Adipose tissue (tissue), 3 donors: ENCODE data around the gene MAML3. TPM values are rescaled to one million over a fixed set of nuclear protein-coding genes. Genes with fewer than 3 reads are reported as not detected.

ENCODE experiments used
- H3K27ac ChIP-seq: one replicate; pipeline ENCODE4 v1.5.1; 2013; ENCODE audit warnings: low read depth, low read length
- WGBS, 3 donors: extraction: QIAGEN DNeasy Blood & Tissue Kit; methylation state at CpG; one replicate each; pipeline ENCODE4 v1.1.7; 2013; 5-methylcytosine and 5-hydroxymethylcytosine counted together
- polyA plus RNA-seq, 3 donors: library from polyadenylated mRNA; stranded (reverse); fragments of 200-250 nt; gene quantifications; one replicate each; pipeline ENCODE4 v1.2.3, GENCODE V29; 2013
- donor health status: healthy with polysubstance abuse.
- donor health status: Bipolar disorder and iron deficiency.
- donor health status: healthy.

Gene MAML3
- polyA plus RNA-seq, 3 donors = 2.8 to 3.2 (median 3.1) TPM

- no peak overlapping the region for H3K27ac ChIP-seq
- WGBS, 3 donors = 11 to 36% (median 34%) methylated on average over 3 of the region's 3 CpGs
These were observed 4.5 kb upstream of the MAML3 start for GRCh38 chr4:140158365-140159030.

- 96 to 97% (median 96%) methylated on average over 2 of the region's 2 CpGs for WGBS, 3 donors
- no peak overlapping the region for H3K27ac ChIP-seq
These were observed 3.4 kb upstream of the MAML3 start for GRCh38 chr4:140157341-140157740.

- WGBS, 3 donors = 50 to 91% (median 52%) methylated on average over 4 of the region's 4 CpGs
- no peak overlapping the region for H3K27ac ChIP-seq
These were observed 2.7 kb upstream of the MAML3 start for GRCh38 chr4:140156529-140157171.

GRCh38 chr4:140154572-140154891 is 548 bp upstream of the MAML3 start:
- 28 to 84% (median 72%) methylated on average over 3 of the region's 3 CpGs for WGBS, 3 donors
- H3K27ac ChIP-seq = no peak overlapping the region

GRCh38 chr4:140153419-140153717 is 616 bp downstream of the MAML3 start:
- 0% methylated on average over 14 of the region's 14 CpGs for WGBS, 3 donors
- H3K27ac ChIP-seq = no peak overlapping the region

- WGBS, 3 donors = 0% methylated on average over 51 to 54 of the region's 54 CpGs
- H3K27ac ChIP-seq = no peak overlapping the region
These were observed 1.1 kb downstream of the MAML3 start for GRCh38 chr4:140152751-140153418.

GRCh38 chr4:140152013-140152703 is 1.8 kb downstream of the MAML3 start:
- H3K27ac ChIP-seq = peak overlapping the region; percentile 75
- 0% methylated on average over 44 to 50 of the region's 50 CpGs for WGBS, 3 donors

- H3K27ac ChIP-seq = peak overlapping the region; percentile 75
- 0 to 1% (median 0%) methylated on average over 6 to 11 of the region's 11 CpGs for WGBS, 3 donors
These were observed 2.3 kb downstream of the MAML3 start for GRCh38 chr4:140151699-140152012.

GRCh38 chr4:140150886-140151698 is 2.9 kb downstream of the MAML3 start:
- 0% methylated on average over 67 to 84 of the region's 84 CpGs for WGBS, 3 donors
- peak overlapping the region; percentile 75 for H3K27ac ChIP-seq

GRCh38 chr4:140150636-140150885 is 3.4 kb downstream of the MAML3 start:
- 0 to 2% (median 0%) methylated on average over 13 of the region's 13 CpGs for WGBS, 3 donors
- H3K27ac ChIP-seq = peak overlapping the region; percentile 75

GRCh38 chr4:140149846-140150635 is 3.9 kb downstream of the MAML3 start:
- 1 to 2% (median 2%) methylated on average over 20 of the region's 20 CpGs for WGBS, 3 donors
- H3K27ac ChIP-seq = peak overlapping the region; percentile 75

GRCh38 chr4:140144050-140144449 is 9.9 kb downstream of the MAML3 start:
- H3K27ac ChIP-seq = no peak overlapping the region
- 79 to 95% (median 86%) methylated on average over 5 of the region's 5 CpGs for WGBS, 3 donors

GRCh38 chr4:140141210-140141835 is 12.7 kb downstream of the MAML3 start:
- no peak overlapping the region for H3K27ac ChIP-seq
- WGBS, 3 donors = 34 to 72% (median 64%) methylated on average over 4 of the region's 4 CpGs

GRCh38 chr4:140140566-140140965 is 13.4 kb downstream of the MAML3 start:
- H3K27ac ChIP-seq = no peak overlapping the region
- whole genome bisulfite sequencing, 3 donors = 84 to 97% (median 91%) methylated on average over 3 of the region's 3 CpGs

GRCh38 chr4:140138428-140138827 is 15.6 kb downstream of the MAML3 start:
- whole genome bisulfite sequencing, 3 donors = 33 to 85% (median 80%) methylated on average over 6 of the region's 6 CpGs

GRCh38 chr4:140137671-140138070 is 16.3 kb downstream of the MAML3 start:
- no peak overlapping the region for H3K27ac ChIP-seq
- WGBS, 3 donors = 29 to 69% (median 67%) methylated on average over 3 of the region's 3 CpGs

More at GRCh38 chr4:140138428-140138827, 15.6 kb downstream of the MAML3 start:
- H3K27ac ChIP-seq = no peak overlapping the region

- no peak overlapping the region for H3K27ac ChIP-seq
- WGBS, 3 donors = 81 to 84% (median 82%) methylated on average over 4 of the region's 4 CpGs
These were observed 17.5 kb downstream of the MAML3 start for GRCh38 chr4:140136509-140136908.
